Neural crest cell (in vitro differentiated cells): ENCODE measurements around the gene CAMKV. TPM values are rescaled to one million over a fixed set of nuclear protein-coding genes. Genes with fewer than 3 reads are reported as not detected.
A peak's percentile ranks its signal among the peaks of the same experiment; 100 is the strongest.

Experiments used
- DNase-seq: peaks from one replicate; pipeline ENCODE4 v3.0.0; 2021; ENCODE audit warnings: low read depth, mixed read lengths, low spot score
- H3K27ac Mint-ChIP-seq: one replicate; pipeline ENCODE4 v1.8.0; 2021; ENCODE audit warnings: mild to moderate bottlenecking, mixed read lengths; ENCODE audit not compliant: unreplicated experiment
- H3K27me3 Mint-ChIP-seq: 2 replicates; pipeline ENCODE4 v1.8.0; 2021; ENCODE audit warnings: low read depth, mild to moderate bottlenecking, mixed read lengths
- H3K36me3 Mint-ChIP-seq: 2 replicates; pipeline ENCODE4 v1.8.0; 2021; ENCODE audit warnings: low read depth, mild to moderate bottlenecking, mixed read lengths
- H3K4me1 Mint-ChIP-seq: 2 replicates; pipeline ENCODE4 v1.8.0; 2021; ENCODE audit warnings: mixed read lengths
- H3K4me3 Mint-ChIP-seq: one replicate; pipeline ENCODE4 v1.8.0; 2021; ENCODE audit warnings: mild to moderate bottlenecking, mixed read lengths
- H3K9me3 Mint-ChIP-seq: 2 replicates; pipeline ENCODE4 v1.8.0; 2021; ENCODE audit warnings: mixed read lengths
- CTCF ChIP-seq: fragments of 200-600 bp; sonication (generic); conservative IDR thresholded peaks from 2 replicates; pipeline ENCODE4 v1.5.0; 2021; ENCODE audit warnings: antibody characterized with exemption, mild to moderate bottlenecking
- total RNA-seq: library from RNA; stranded (reverse); gene quantifications from 2 replicates; pipeline ENCODE4 v1.2.1, GENCODE V29; 2021

CAMKV gene
- total RNA-seq, 1 donor from 2014 or later, result 41.2 TPM

GRCh38 chr3:49886922-49887265 lies 17.2 kb upstream of the CAMKV start:
- Mint-ChIP-seq H3K4me3 (no peak overlapping the region), H3K4me1 (peaks cover 23% of the 10 kb centered on the region), H3K9me3 (no peaks in the 10 kb centered on the region), H3K27me3 (no peaks in the 10 kb centered on the region), H3K27ac (peak overlapping the region; percentile 90), H3K36me3 (no peaks in the 10 kb centered on the region)
- no peak for DNase-seq
- no peak for TF ChIP-seq CTCF

DNA sequence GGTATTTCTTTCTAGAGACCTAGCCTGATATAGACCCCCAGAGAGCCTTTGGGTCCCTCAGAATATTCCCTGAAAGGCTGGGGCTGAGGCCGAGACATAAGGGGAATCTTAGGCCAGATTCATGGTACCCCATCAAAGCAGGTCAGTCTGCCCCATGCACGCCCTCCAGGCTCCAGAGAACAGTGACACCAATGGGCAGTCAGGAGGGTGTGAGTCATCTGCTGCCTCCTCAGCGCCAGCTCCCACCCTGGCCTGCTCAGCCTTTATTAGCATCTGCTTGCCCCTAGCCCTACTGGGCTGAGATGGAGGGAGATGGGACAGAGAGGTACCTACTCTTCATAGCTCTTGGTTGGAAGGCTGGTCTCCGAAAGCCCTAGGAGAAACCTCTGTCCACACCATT lies 14.3 kb upstream of the CAMKV start:
- DNase-seq, result no peak
- no peak for TF ChIP-seq CTCF
- no peak overlapping the region for H3K4me3 Mint-ChIP-seq
- no peaks in the 10 kb centered on the region for H3K36me3 Mint-ChIP-seq
- H3K9me3 Mint-ChIP-seq, result no peaks in the 10 kb centered on the region
- H3K4me1 Mint-ChIP-seq, result peaks cover 41% of the 10 kb centered on the region
- H3K27me3 Mint-ChIP-seq, result no peaks in the 10 kb centered on the region
- H3K27ac Mint-ChIP-seq, result peak overlapping the region; percentile 13

DNA sequence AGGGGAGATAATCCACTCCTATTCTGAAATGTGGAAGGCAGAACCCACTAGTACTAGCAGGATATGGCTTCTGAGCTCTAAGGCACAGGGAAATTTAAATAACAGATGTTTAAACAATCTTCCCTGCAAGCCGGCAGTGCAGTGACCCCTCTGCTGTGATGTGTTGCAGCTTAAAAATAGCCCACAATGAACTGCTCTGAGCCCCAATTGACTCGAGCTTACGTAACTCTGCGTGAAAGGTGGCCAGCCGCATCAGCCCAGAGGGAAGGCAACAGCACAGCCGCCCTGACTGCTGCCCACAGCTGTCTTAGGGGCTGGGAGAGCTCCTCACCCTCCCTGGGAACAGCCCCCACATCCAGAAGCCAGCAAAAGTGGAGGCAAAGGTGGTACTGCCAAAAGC lies 12.5 kb upstream of the CAMKV start:
- Mint-ChIP-seq H3K27me3 (no peaks in the 10 kb centered on the region), H3K4me1 (peaks cover 37% of the 10 kb centered on the region), H3K36me3 (no peaks in the 10 kb centered on the region), H3K27ac (peak overlapping the region; percentile 63), H3K4me3 (no peak overlapping the region), H3K9me3 (no peaks in the 10 kb centered on the region)
- TF ChIP-seq CTCF, result no peak
- no peak for DNase-seq

- no peaks in the 10 kb centered on the region for H3K9me3 Mint-ChIP-seq
- peak; percentile 76 for DNase-seq
- no peak for TF ChIP-seq CTCF
- H3K4me1 Mint-ChIP-seq, result peaks cover 32% of the 10 kb centered on the region
- no peaks in the 10 kb centered on the region for H3K36me3 Mint-ChIP-seq
- peak overlapping the region; percentile 86 for H3K27ac Mint-ChIP-seq
- no peaks in the 10 kb centered on the region for H3K27me3 Mint-ChIP-seq
- peak overlapping the region; percentile 38 for H3K4me3 Mint-ChIP-seq
Observed at GRCh38 chr3:49880581-49881315, 11.0 kb upstream of the CAMKV start.

DNA sequence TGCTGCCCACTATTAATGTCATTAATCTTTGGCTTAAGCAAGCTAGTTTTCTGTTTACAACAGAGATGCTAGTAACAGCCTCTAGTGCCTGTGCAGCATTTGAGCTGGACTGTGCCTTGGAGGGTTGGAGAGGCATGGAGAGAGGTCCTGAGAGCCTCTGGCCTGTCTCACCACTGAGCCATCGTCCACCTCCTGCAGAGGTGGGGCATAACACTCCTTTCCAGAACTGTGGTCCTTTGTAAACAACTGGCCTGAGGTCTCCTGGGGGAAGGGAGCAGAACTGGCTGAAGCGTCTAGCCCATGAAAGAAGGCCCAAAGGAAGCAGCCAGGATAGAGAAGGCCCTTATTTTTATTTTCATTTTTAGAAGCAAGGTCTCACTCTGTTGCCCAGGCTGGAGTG lies 10.0 kb upstream of the CAMKV start:
- no peak for TF ChIP-seq CTCF
- no peaks in the 10 kb centered on the region for H3K27me3 Mint-ChIP-seq
- H3K27ac Mint-ChIP-seq, result peak overlapping the region; percentile 88

More for the DNA sequence above, 10.0 kb upstream of the CAMKV start:
- no peaks in the 10 kb centered on the region for H3K36me3 Mint-ChIP-seq
- peak overlapping the region; percentile 59 for H3K4me3 Mint-ChIP-seq
- peaks cover 32% of the 10 kb centered on the region for H3K4me1 Mint-ChIP-seq
- DNase-seq, result no peak
- H3K9me3 Mint-ChIP-seq, result no peaks in the 10 kb centered on the region
